ENCODE measurements around the gene DVL1.

Gene DVL1

DNA sequence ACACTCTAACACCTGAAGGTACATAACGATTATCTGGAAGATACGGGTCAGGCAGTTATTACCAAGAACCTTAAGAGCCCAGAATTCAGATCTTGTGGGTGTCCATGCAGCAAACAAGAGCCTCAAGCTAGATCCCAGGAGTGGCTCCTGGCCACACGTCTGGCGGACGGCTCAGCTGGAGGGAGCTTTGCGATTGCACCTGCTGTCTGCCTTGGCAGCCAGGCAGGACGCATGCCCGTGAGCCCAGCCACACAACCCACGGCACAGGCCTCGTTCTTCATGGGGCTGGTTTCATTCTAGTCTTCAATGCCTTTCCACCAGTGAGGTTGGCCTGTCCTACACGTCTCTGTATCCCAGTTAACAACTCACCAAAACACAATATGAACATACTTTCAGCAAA lies 44.2 kb upstream of the DVL1 start:
- no peak overlapping the region for H3K4me3 ChIP-seq (ENCODE audit: low read depth, low read length)
- no peak for DNase-seq (ENCODE audit: low read depth)
- no peak for TF ChIP-seq MYC (IDR thresholded peaks at IDR 0.05; ENCODE audit: low read depth, low read length)
- TF ChIP-seq, protein P1, sequence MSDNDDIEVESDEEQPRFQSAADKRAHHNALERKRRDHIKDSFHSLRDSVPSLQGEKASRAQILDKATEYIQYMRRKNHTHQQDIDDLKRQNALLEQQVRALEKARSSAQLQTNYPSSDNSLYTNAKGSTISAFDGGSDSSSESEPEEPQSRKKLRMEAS (IDR thresholded peaks at IDR 0.05; ENCODE audit: low read depth, low read length): no peak

- H3K4me3 ChIP-seq (ENCODE audit: low read depth, low read length): no peak overlapping the region
- DNase-seq (ENCODE audit: low read depth): no peak
- TF ChIP-seq CTCF (IDR thresholded peaks at IDR 0.05; ENCODE audit: low read depth, low read length): no peak
- TF ChIP-seq, protein P1 (IDR thresholded peaks at IDR 0.05; ENCODE audit: low read depth, low read length): no peak
- no peak for TF ChIP-seq POLR2A (IDR thresholded peaks at IDR 0.05; ENCODE audit: extremely low read depth, insufficient read length)
- no peak for TF ChIP-seq MYC (IDR thresholded peaks at IDR 0.05; ENCODE audit: low read depth, low read length)
These were observed 43.8 kb upstream of the DVL1 start for GRCh38 chr1:1393014-1393413.

- TF ChIP-seq, protein P1 (IDR thresholded peaks at IDR 0.05; ENCODE audit: low read depth, low read length): no peak
- TF ChIP-seq MYC (IDR thresholded peaks at IDR 0.05; ENCODE audit: low read depth, low read length) (no peak), CTCF (IDR thresholded peaks at IDR 0.05; ENCODE audit: low read depth, low read length) (no peak), POLR2A (IDR thresholded peaks at IDR 0.05; ENCODE audit: extremely low read depth, insufficient read length) (no peak)
- no peak for DNase-seq (ENCODE audit: low read depth)
- no peak overlapping the region for H3K4me3 ChIP-seq (ENCODE audit: low read depth, low read length)
These were observed 42.0 kb upstream of the DVL1 start for GRCh38 chr1:1391225-1391624.

GRCh38 chr1:1390675-1391074 lies 41.5 kb upstream of the DVL1 start:
- DNase-seq (ENCODE audit: low read depth): no peak
- TF ChIP-seq MYC (IDR thresholded peaks at IDR 0.05; ENCODE audit: low read depth, low read length): no peak
- TF ChIP-seq, protein P1 (IDR thresholded peaks at IDR 0.05; ENCODE audit: low read depth, low read length): no peak
- no peak for TF ChIP-seq POLR2A (IDR thresholded peaks at IDR 0.05; ENCODE audit: extremely low read depth, insufficient read length)
- no peak for TF ChIP-seq CTCF (IDR thresholded peaks at IDR 0.05; ENCODE audit: low read depth, low read length)
- H3K4me3 ChIP-seq (ENCODE audit: low read depth, low read length): no peak overlapping the region

DNA sequence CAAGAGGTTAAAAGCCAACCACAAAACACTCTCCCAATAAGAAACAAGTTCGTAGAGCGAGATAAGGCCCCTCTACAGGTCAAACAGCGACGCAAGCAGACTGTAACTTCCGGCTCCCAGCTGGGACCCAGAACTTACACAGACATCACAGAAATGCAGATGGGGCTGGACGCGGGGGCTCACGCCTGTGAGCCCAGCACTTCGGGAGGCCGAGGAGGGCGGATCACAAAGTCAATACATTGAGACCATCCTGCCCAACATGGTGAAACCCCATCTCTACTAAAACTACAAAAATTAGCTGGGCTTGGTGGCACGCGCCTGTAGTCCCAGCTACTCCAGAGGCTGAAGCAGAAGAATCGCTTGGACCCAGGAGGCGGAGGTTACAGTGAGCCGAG lies 38.9 kb upstream of the DVL1 start:
- TF ChIP-seq, protein P1 (IDR thresholded peaks at IDR 0.05; ENCODE audit: low read depth, low read length): no peak
- TF ChIP-seq CTCF (IDR thresholded peaks at IDR 0.05; ENCODE audit: low read depth, low read length) (no peak), POLR2A (IDR thresholded peaks at IDR 0.05; ENCODE audit: extremely low read depth, insufficient read length) (no peak), MYC (IDR thresholded peaks at IDR 0.05; ENCODE audit: low read depth, low read length) (no peak)
- no peak overlapping the region for H3K4me3 ChIP-seq (ENCODE audit: low read depth, low read length)
- DNase-seq (ENCODE audit: low read depth): no peak

DNA sequence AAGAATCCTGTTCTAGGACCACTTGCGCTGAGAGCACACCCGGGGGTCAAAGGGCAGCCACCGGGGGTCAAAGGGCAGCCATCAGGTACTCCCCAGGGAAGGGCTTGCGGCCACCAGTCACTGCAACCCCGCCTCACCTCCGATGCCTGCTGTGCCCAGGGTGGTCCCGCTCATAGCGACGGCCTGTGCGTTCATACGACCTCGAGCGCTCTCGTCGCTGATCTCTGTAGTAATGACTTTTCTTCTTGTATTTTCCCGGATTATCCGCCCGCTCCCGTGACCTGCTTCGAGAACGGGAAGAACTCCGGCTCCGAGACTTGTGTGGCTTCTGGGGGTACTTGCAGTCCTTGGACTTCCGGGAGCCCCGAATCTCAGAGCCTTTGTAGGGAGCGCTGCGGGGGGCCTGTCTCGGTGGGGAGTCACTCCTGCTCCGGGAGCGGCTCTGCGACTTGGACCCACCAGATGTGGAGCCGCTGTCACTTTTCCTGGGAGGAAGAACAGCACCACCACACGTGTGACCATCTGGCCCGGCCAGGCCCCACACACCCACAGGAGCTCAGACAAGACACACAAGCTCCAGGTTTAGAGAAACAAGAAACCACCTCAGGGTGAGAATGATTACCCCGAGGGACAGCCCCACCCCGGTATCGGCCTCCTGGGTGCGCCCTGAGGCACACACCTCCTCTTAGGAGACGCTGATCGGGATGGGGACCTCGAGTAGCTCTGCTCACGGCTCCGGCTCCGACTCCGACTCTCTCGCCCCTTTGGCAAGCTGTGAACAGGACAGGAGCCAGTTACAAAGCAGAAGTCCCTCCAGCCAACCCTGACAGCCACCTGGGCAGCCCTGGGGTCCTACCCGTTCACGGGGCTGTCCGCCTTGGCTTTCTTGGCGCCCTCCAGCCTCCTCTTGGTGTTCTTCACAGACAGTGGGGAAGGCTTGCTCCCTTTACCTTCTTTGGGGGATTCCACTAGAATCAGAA lies 38.2 kb upstream of the DVL1 start:
- no peak overlapping the region for H3K4me3 ChIP-seq (ENCODE audit: low read depth, low read length)
- TF ChIP-seq CTCF (IDR thresholded peaks at IDR 0.05; ENCODE audit: low read depth, low read length) (no peak), MYC (IDR thresholded peaks at IDR 0.05; ENCODE audit: low read depth, low read length) (no peak), POLR2A (IDR thresholded peaks at IDR 0.05; ENCODE audit: extremely low read depth, insufficient read length) (no peak)
- TF ChIP-seq, protein P1 (IDR thresholded peaks at IDR 0.05; ENCODE audit: low read depth, low read length): no peak
- DNase-seq (ENCODE audit: low read depth): no peak

All from NB4 (cell line).